ENCODE measurements around the gene CPA5.

The CPA5 gene

DNA sequence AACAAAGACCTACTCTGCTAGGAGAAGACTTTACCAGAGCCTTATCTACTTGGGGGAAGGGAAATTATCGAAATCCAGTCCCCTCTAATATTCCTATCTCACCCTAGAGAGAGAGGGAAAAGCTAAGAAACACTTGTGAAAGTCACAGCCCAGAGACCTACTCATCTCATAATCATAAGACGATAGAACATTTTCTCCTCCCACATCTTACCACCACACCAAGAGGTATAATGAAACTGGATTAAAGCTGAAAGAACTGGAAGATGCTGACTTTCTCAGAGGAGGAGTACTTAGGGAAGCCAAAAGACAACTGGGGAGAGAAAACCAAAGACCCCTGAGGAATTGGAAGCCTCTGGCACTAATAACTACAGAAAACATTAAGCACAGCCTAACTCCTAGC, 10.8 kb upstream of the CPA5 start:
- TF ChIP-seq, protein P1, sequence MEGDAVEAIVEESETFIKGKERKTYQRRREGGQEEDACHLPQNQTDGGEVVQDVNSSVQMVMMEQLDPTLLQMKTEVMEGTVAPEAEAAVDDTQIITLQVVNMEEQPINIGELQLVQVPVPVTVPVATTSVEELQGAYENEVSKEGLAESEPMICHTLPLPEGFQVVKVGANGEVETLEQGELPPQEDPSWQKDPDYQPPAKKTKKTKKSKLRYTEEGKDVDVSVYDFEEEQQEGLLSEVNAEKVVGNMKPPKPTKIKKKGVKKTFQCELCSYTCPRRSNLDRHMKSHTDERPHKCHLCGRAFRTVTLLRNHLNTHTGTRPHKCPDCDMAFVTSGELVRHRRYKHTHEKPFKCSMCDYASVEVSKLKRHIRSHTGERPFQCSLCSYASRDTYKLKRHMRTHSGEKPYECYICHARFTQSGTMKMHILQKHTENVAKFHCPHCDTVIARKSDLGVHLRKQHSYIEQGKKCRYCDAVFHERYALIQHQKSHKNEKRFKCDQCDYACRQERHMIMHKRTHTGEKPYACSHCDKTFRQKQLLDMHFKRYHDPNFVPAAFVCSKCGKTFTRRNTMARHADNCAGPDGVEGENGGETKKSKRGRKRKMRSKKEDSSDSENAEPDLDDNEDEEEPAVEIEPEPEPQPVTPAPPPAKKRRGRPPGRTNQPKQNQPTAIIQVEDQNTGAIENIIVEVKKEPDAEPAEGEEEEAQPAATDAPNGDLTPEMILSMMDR (IDR thresholded peaks at IDR 0.05; ENCODE audit: insufficient read depth, missing control alignments), result no peak
- no peak for DNase-seq (ENCODE audit: insufficient read length, low spot score)
- FAIRE-seq, result no peak

DNA sequence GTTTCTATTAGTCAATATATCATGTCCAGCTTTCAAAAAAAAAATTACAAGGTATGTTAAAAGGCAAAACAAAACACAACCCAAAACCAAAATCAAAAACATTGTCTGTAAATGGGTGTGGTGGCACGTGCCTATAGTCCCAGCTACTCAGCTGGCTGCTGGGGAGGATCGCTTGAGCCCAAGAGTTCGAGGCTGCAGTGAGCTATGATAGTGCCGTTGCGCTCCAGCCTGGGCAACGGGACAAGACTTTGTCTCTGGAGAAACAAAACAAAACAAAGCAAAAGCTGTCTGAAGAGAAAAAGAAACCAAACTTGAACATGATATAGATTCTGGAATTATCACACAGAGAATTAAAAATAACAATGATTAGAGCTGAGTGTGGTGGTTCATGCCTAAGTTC, 10.3 kb upstream of the CPA5 start:
- FAIRE-seq (no peak), DNase-seq (ENCODE audit: insufficient read length, low spot score) (no peak)
- TF ChIP-seq, protein P1 (IDR thresholded peaks at IDR 0.05; ENCODE audit: insufficient read depth, missing control alignments), result no peak

DNA sequence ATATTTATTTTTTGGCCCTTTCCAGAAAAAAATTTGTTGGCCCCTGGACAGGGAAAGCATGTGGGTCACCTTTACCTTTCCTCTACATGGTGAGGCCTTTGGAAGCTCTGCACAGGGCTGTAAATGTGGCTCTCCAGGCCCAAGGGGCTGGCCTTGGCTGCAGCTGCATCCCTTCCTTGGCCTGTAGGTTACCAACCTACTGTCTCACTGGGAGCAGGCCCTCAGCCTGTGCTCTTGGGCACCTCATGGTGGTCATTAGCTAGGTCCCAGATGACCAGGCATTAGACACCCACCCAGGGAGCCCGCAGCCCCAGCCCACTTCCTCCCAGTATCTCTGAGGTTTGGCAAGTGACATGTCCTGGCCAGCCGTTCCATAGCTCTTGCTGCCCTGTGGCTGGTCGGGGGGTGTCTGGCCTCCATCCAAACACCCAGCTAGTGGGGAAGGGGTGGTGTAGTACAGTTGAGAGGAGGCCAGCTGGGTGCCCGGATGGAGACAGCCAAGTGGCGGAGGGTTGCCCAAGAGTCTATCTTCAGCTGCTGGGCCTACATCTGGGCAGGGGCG, 7.1 kb upstream of the CPA5 start:
- FAIRE-seq (no peak), DNase-seq (ENCODE audit: insufficient read length, low spot score) (no peak)
- TF ChIP-seq, protein P1 (IDR thresholded peaks at IDR 0.05; ENCODE audit: insufficient read depth, missing control alignments), result no peak

- no peak for DNase-seq (ENCODE audit: insufficient read length, low spot score)
- TF ChIP-seq, protein P1 (IDR thresholded peaks at IDR 0.05; ENCODE audit: insufficient read depth, missing control alignments), result no peak
- FAIRE-seq, result no peak
Measured at GRCh38 chr7:130338233-130338632, 6.4 kb upstream of the CPA5 start.

GRCh38 chr7:130341882-130342281, 2.7 kb upstream of the CPA5 start:
- no peak for FAIRE-seq
- TF ChIP-seq, protein P1 (IDR thresholded peaks at IDR 0.05; ENCODE audit: insufficient read depth, missing control alignments), result no peak
- no peak for DNase-seq (ENCODE audit: insufficient read length, low spot score)

- FAIRE-seq (no peak), DNase-seq (ENCODE audit: insufficient read length, low spot score) (no peak)
- TF ChIP-seq, protein P1 (IDR thresholded peaks at IDR 0.05; ENCODE audit: insufficient read depth, missing control alignments), result no peak
Measured at GRCh38 chr7:130342701-130343380, 1.8 kb upstream of the CPA5 start.

GRCh38 chr7:130345136-130345535, 520 bp downstream of the CPA5 start:
- TF ChIP-seq, protein P1 (IDR thresholded peaks at IDR 0.05; ENCODE audit: insufficient read depth, missing control alignments), result no peak
- DNase-seq (ENCODE audit: insufficient read length, low spot score) (no peak), FAIRE-seq (no peak)
